K562 (cell line): ENCODE data around the gene FMO5. TPM values are rescaled to one million over a fixed set of nuclear protein-coding genes. Genes with fewer than 3 reads are reported as not detected.

Experiments
- HDAC1 ChIP-seq, 2 experiments: fragments of 450-650 bp; IDR thresholded peaks; 2 replicates each; pipeline ENCODE4 v1.6.1; 2016 to 2017; ENCODE audit warnings: inconsistent platforms in 1 of 2, mild to moderate bottlenecking in 1 of 2, moderate library complexity in 1 of 2
- KDM5B ChIP-seq: fragments of 200-600 bp; sonication (generic); IDR thresholded peaks from 2 replicates; pipeline ENCODE4 v1.6.1; 2012; ENCODE audit warnings: low read depth, mild to moderate bottlenecking, moderate library complexity, low read length, control low read depth, inconsistent platforms; ENCODE audit not compliant: insufficient replicate concordance
- MBD2 ChIP-seq: sonication (generic); IDR thresholded peaks from 2 replicates; pipeline ENCODE4 v1.6.1; 2016; ENCODE audit warnings: low read depth, borderline replicate concordance
- NR4A1 ChIP-seq, 2 experiments: fragments of 250-450 bp in 1 of 2; fragments of 450-650 bp in 1 of 2; sonication (Bioruptor Pico) in 1 of 2; IDR thresholded peaks; 2 replicates each; pipeline versions ENCODE4 v1.4.0 to v1.6.1; 2016 to 2020; ENCODE audit warnings: mild to moderate bottlenecking in 2 of 2, missing compliant biosample characterization in 1 of 2, missing genetic modification characterization in 1 of 2, moderate library complexity in 1 of 2
- PCBP1 ChIP-seq: fragments of 200-400 bp; formaldehyde crosslinking; IDR thresholded peaks from 2 replicates; pipeline ENCODE4 v1.6.1; 2018; ENCODE audit warnings: mild to moderate bottlenecking, low read depth, low read length; ENCODE audit not compliant: poor library complexity, severe bottlenecking
- PRPF4 ChIP-seq: fragments of 200-400 bp; formaldehyde crosslinking; IDR thresholded peaks from one replicate; pipeline ENCODE4 v1.6.1; 2017; ENCODE audit warnings: low read length, low read depth, mild to moderate bottlenecking; ENCODE audit not compliant: insufficient read depth, poor library complexity, severe bottlenecking
- SMARCB1 ChIP-seq: IDR thresholded peaks from 2 replicates; pipeline ENCODE4 v1.6.1; 2011; ENCODE audit warnings: improper control_type of control experiment, low read depth; ENCODE audit not compliant: insufficient read length
- STAT6 ChIP-seq: sonication (generic); formaldehyde crosslinking; IDR thresholded peaks from 2 replicates; pipeline ENCODE4 v1.8.1; 2023; ENCODE audit warnings: mild to moderate bottlenecking, missing genetic modification reagents
- TAF1 ChIP-seq: IDR thresholded peaks from 2 replicates; pipeline ENCODE4 v1.6.1; 2011; ENCODE audit warnings: mild to moderate bottlenecking, low read length, moderate library complexity; ENCODE audit not compliant: insufficient read depth, control insufficient read depth, severe bottlenecking; ENCODE audit errors: extremely low read depth
- VEZF1 ChIP-seq: fragments of 200-800 bp; sonication (Bioruptor generic); IDR thresholded peaks from 2 replicates; pipeline ENCODE4 v1.6.1; 2017; ENCODE audit warnings: missing genetic modification characterization, missing compliant biosample characterization
- polyA plus RNA-seq, 8 experiments: library from polyadenylated mRNA; depleted of rRNA in 4 of 8; stranded (reverse) in 5 of 8; unstranded in 3 of 8; fragments of >200 nt; fragmentation: Nextera tagmentation in 2 of 8; fragmentation: Illumina TruSeq in 1 of 8; extraction: Ambion mirVana in 2 of 8; extraction: Trizol in 1 of 8; gene quantifications; 2 replicates each; pipeline versions ENCODE4 v1.2.1 to v1.2.3, GENCODE V29; 2011 to 2014; ENCODE audit warnings: inconsistent platforms in 1 of 8, missing spikeins in 1 of 8
- total RNA-seq, 7 experiments: library from RNA; depleted of rRNA in 6 of 7; stranded (reverse); fragments of >200 nt in 6 of 7; fragmentation: Illumina TruSeq in 2 of 7; extraction: Trizol in 2 of 7; gene quantifications; 2 replicates each; pipeline versions ENCODE4 v1.2.1 to v1.2.3, GENCODE V29; 2011 to 2021; ENCODE audit warnings: low replicate concordance in 1 of 7
- TF ChIP-seq, protein P1 (sequence below): fragments of 450-650 bp; IDR thresholded peaks from 2 replicates; pipeline ENCODE4 v1.7.0; 2016; ENCODE audit warnings: borderline replicate concordance
- TF ChIP-seq, protein P2 (sequence below), 3 experiments: fragments of 200-800 bp in 1 of 3; fragments of 250-450 bp in 1 of 3; fragments of 450-650 bp in 1 of 3; sonication (Bioruptor Pico) in 1 of 3; sonication (Bioruptor generic) in 1 of 3; formaldehyde crosslinking in 1 of 3; IDR thresholded peaks; 2 replicates each; pipeline versions ENCODE4 v1.6.1 to v1.8.0; 2016 to 2022; ENCODE audit warnings: mild to moderate bottlenecking in 2 of 3, missing genetic modification characterization in 2 of 3, missing compliant biosample characterization in 1 of 3, moderate library complexity in 1 of 3

Gene FMO5
- total and polyA plus RNA-seq, 9 of the 15 experiments (the other 6 are each of a cell fraction or from before 2014, with no cell fraction given) = 0.11 to 0.69 (median 0.19) TPM; not detected in 1

GRCh38 chr1:147242449-147243227 is 17.5 kb upstream of the FMO5 start, which contains the start of gene CHD1L (continued):
- TF ChIP-seq MBD2 = no peak
- TF ChIP-seq TAF1 = peak; percentile 54
- TF ChIP-seq STAT6 (CRISPR knock-in tag) = no peak
- peak; percentile 31 for TF ChIP-seq KDM5B
- peak; percentile 22 for TF ChIP-seq SMARCB1
- TF ChIP-seq, protein P1, sequence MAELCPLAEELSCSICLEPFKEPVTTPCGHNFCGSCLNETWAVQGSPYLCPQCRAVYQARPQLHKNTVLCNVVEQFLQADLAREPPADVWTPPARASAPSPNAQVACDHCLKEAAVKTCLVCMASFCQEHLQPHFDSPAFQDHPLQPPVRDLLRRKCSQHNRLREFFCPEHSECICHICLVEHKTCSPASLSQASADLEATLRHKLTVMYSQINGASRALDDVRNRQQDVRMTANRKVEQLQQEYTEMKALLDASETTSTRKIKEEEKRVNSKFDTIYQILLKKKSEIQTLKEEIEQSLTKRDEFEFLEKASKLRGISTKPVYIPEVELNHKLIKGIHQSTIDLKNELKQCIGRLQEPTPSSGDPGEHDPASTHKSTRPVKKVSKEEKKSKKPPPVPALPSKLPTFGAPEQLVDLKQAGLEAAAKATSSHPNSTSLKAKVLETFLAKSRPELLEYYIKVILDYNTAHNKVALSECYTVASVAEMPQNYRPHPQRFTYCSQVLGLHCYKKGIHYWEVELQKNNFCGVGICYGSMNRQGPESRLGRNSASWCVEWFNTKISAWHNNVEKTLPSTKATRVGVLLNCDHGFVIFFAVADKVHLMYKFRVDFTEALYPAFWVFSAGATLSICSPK = no peak
- peak in 1 of 2 experiments; percentile 51; a peak in 2 of 4 replicates for TF ChIP-seq HDAC1 (IDR thresholded peaks at IDR 0.05)
- TF ChIP-seq PCBP1 = peak; percentile 83
- TF ChIP-seq, protein P2, sequence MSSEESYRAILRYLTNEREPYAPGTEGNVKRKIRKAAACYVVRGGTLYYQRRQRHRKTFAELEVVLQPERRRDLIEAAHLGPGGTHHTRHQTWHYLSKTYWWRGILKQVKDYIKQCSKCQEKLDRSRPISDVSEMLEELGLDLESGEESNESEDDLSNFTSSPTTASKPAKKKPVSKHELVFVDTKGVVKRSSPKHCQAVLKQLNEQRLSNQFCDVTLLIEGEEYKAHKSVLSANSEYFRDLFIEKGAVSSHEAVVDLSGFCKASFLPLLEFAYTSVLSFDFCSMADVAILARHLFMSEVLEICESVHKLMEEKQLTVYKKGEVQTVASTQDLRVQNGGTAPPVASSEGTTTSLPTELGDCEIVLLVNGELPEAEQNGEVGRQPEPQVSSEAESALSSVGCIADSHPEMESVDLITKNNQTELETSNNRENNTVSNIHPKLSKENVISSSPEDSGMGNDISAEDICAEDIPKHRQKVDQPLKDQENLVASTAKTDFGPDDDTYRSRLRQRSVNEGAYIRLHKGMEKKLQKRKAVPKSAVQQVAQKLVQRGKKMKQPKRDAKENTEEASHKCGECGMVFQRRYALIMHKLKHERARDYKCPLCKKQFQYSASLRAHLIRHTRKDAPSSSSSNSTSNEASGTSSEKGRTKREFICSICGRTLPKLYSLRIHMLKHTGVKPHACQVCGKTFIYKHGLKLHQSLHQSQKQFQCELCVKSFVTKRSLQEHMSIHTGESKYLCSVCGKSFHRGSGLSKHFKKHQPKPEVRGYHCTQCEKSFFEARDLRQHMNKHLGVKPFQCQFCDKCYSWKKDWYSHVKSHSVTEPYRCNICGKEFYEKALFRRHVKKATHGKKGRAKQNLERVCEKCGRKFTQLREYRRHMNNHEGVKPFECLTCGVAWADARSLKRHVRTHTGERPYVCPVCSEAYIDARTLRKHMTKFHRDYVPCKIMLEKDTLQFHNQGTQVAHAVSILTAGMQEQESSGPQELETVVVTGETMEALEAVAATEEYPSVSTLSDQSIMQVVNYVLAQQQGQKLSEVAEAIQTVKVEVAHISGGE (CRISPR knock-in tag; IDR thresholded peaks at IDR 0.05) = peak in 2 of 3 experiments; percentile 21 to 48; a peak in 1 of 6 replicates
- TF ChIP-seq VEZF1 (CRISPR knock-in tag) = peak; percentile 84
- TF ChIP-seq PRPF4 = no peak
- 0 out of 2 replicates have a peak, but pooled peaks have one; percentile 19 for TF ChIP-seq NR4A1 (CRISPR knock-in tag; IDR thresholded peaks at IDR 0.05)
- no peak; the same call in none of the 2 replicates for TF ChIP-seq NR4A1 (tag; IDR thresholded peaks at IDR 0.05)
